ENCODE measurements around the gene MCC.

GRCh38 chr5:113128082-113128481, 360.2 kb downstream of the MCC start:
- TF ChIP-seq, protein P1, sequence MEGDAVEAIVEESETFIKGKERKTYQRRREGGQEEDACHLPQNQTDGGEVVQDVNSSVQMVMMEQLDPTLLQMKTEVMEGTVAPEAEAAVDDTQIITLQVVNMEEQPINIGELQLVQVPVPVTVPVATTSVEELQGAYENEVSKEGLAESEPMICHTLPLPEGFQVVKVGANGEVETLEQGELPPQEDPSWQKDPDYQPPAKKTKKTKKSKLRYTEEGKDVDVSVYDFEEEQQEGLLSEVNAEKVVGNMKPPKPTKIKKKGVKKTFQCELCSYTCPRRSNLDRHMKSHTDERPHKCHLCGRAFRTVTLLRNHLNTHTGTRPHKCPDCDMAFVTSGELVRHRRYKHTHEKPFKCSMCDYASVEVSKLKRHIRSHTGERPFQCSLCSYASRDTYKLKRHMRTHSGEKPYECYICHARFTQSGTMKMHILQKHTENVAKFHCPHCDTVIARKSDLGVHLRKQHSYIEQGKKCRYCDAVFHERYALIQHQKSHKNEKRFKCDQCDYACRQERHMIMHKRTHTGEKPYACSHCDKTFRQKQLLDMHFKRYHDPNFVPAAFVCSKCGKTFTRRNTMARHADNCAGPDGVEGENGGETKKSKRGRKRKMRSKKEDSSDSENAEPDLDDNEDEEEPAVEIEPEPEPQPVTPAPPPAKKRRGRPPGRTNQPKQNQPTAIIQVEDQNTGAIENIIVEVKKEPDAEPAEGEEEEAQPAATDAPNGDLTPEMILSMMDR (IDR thresholded peaks at IDR 0.05), result no peak
- TF ChIP-seq POLR2A (IDR thresholded peaks at IDR 0.05), result no peak
